HG03457 (cell line): Measurements from ENCODE around the gene BCDIN3D.

Experiments
- ATAC-seq: cut with Tn5 transposase; IDR thresholded peaks from one replicate; pipeline ENCODE4 v1.9.1; 2021; ENCODE audit warnings: moderate number of reproducible peaks; ENCODE audit not compliant: unreplicated experiment

The BCDIN3D gene

DNA sequence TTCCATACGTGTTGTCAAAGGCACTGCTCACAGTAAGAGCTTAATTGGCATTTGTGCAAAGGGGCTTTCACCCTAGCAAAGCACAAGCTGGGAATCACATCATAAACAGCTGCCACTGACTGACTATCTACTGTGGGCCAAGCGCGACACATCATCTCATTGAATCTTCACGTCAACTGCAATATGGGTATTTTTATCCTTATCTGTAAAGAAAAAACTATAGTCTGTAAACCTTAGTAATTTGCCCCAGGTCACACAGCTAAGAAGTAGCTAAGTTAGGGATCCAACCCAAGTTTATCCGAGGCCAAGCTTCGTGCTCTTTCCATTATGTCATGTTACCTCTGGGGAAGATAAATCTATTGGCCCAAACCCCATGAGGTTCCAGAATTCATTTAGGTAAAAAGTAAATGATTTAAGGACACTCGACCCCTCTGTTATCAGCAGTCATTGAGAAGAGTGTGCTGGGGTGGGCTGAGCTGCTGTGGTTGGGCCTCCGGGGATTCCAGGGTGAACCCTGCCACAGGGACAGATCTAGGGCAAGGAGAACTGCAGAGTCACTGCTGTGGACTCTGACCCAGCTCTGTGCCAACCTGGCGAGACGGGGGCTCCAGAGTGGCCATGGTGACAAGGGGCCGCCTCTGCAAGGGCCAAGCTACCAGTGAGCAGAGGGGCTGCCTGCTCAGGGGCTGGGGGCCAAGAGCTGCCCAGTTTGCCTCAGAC is 42.3 kb downstream of the BCDIN3D start:
- no peak for ATAC-seq

DNA sequence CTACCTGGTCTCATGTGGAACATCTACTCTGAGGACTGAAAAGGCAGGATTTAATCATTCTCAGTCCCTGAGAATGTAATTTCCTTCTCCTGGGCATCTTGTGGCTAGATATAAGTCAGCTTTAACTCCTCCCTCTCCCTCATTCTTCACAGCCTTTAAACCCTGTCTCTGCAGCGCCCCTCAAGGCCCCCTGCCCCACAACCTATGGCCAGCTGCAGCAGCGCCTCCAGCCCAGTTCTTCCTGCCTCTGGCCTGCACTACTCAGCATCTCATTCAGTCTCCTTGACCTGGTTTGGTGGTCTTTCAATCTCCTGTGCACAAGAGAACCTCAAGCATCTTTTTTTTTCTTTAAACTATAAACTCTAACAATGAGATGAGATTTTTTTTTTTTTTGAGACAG is 44.0 kb downstream of the BCDIN3D start:
- ATAC-seq, result no peak

DNA sequence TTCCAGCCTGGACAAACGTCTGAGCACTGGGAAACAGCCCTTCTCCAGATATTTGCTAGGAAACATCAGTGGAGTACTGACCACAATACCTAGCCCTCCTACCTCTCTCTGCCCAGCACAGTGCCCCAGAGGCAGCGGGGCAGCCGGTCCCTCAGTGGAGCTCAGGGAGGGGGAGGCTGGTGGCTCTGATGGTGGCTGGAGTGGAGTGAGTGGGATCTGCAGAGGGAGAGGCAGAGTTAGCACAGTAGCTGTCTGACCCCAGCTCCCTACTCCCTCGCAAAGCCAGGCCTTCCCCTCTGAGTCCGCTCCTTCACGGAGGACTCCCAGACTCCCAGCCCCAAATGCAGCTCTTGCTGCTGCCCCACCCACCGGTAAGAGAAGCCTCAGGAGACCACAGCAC is 44.7 kb downstream of the BCDIN3D start:
- no peak for ATAC-seq

DNA sequence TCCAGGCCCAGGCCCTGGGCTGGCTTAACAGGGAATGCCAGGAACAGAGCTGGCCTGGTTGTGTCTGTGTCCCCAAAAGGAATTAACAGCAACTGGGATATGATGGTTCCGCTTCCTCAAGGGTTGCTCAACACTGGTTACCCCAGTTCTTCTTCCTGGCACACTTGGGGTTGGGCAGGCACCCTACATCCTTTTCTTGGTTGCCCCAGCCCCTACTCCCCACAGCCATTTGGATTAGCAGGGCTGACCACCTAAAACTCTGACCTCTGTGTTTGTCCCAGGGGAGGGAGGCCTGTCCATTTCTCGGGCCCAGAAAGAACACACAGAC is 45.5 kb downstream of the BCDIN3D start:
- ATAC-seq, result no peak

DNA sequence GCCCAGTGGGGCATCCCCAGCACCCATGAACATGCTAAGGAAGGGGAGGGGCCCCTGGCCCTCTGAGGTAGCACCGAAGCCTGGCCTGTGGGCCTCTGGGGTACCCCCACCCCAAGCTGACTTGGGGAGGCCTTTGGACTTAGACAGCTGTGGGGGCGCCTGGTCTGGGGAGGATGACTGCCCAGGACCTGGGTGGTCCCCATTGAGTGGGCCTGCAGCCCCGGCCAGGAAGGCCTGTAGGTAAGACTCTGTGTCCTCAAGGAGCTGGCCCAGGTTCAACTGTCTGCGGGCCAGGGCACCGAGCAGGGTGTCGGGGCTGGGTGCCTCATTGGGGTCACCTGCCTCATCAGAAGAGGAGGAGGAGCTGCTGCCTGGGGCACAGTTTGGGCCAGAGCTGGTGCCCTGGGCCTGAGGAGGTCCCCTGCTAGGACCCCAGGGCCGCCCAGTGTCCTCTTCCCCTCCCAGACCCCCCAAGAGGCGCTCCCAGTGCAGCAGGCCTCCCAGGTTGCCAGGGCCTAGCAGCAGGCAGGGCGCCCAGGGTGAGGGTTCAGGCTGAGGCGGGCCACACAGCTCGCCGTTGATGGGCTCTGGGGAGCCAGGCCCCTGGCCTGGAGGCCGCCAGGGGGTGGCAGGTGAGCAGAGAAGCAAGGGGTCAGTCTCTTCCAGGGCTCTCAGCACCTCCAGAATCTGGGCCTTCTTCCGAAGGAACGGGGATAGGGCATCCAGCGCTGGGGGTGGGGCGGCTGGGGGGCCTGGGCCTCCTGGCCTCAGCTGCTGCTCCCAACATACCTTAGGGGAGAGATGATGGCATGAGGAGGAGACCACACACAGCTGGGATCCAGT is 46.1 kb downstream of the BCDIN3D start:
- no peak for ATAC-seq

DNA sequence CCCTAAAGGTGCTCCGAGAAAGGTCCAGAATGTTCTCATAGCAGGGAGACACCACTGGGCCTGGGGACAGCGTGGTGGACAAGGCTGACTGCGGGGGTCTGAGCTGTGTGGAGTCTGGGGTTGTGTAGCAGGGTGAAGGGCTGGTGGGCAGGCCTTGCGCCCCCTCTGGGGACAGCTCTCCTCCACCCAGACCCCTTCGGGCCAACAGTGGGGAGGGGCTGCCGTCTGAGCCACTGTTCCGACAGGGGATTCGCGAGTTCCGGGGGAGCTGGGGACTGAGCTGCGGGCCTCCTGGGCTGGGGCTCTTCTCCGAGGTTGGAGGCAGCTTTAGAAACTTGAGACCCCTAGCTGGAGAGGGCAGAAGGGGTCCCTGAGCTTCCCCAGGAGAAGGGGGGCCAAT is 46.8 kb downstream of the BCDIN3D start:
- ATAC-seq, result no peak

DNA sequence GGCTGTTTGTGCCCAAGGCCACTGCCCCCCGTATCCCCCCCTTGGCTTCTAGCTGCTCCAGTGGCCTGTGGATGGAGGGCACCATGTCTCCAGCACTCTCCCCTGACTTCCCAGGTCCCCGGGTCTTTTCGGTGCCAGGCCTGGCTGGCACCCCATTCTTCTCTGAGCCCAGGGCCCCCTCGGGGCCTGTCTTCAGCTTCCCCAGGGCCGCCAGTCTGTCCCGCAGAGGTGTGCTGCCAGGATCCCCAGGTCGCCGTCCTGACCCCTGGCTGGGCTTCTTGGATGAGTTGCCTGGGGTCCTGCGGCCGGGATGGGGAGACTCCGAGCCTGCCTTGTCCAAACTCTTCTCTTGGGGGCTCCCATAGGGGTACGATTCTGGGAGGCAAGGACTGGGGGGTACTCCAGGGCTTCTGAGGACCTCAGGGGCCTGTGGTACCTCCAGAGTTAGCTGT is 47.2 kb downstream of the BCDIN3D start:
- ATAC-seq, result no peak

DNA sequence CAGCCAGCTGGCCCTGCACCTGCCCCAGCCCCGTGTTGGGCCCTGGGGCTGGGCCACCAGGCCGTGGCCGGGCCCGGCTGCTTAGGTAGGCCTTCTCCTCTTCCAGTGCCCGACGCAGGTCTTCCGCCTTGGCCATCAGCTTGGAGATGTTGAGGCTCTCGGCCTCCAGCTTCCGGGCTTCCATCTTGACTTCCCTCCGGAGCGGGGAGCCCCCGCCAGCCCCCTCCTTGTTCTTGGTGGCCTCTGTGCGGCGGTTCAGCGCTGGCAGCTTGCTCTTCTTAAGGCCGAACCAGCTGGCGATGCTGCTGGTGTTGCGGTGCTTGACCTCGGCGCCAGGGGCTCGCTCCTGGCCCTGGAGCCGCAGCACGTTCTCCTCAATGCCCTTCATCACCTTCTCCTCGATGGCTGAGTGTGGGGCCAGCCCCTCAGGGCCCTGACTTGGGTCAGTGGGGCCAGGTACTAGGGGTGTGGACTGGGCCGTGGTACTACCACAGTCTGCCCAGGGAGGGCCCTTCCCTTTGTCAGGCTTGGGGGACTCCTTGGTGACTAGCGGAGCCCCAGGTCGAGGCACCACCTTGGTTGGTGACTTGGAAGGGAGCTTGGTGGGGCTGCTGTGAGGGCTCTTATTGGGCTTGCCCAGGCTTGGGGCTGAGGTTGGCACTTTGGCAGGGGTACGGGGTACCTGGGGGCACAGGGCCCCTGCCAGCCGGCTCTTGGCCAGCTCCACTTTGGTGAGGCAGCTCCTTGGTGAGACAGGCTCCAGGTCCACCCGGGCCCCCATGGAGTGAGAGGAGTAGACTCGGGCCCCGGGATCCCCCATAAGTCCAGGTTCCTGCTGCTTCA is 47.9 kb downstream of the BCDIN3D start:
- no peak for ATAC-seq

DNA sequence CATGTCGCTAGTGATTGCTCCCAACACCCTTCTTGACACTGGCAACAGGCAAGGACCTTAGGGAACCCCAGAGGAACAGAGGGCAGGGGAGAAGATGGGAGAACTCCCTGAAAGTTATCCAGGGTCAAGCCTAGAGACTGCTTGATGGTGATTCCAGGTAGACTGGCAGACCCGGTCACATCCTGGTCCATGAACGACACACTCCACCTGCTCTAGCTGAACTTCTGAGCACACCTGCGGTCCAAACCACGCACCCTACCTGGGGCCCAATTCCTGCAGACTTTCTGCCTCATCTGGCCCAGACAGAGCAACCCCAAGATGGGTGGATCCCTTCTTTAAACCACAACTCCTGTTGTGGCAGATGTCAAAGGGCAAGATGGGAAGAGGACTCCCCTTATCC is 48.9 kb downstream of the BCDIN3D start:
- no peak for ATAC-seq

DNA sequence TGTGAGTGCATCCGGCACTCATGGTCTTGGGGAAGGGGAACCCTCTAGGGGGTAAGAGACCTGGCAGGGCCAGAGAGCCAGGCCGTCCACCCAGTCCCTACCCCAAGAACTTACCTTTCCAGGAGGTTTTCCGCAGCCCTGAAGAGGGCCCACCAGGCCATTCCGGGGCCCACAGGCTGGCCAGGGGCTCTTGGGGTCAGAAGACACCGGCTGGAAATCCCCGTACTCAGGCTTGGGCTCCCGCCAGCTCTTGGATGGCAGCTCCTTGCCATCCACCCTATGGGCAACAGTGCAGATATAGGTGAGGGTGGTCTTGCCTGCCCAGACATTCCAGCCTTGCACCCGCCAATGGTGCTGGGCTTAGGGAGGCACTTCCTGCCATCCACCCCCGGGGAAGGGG is 49.3 kb downstream of the BCDIN3D start:
- ATAC-seq, result no peak

DNA sequence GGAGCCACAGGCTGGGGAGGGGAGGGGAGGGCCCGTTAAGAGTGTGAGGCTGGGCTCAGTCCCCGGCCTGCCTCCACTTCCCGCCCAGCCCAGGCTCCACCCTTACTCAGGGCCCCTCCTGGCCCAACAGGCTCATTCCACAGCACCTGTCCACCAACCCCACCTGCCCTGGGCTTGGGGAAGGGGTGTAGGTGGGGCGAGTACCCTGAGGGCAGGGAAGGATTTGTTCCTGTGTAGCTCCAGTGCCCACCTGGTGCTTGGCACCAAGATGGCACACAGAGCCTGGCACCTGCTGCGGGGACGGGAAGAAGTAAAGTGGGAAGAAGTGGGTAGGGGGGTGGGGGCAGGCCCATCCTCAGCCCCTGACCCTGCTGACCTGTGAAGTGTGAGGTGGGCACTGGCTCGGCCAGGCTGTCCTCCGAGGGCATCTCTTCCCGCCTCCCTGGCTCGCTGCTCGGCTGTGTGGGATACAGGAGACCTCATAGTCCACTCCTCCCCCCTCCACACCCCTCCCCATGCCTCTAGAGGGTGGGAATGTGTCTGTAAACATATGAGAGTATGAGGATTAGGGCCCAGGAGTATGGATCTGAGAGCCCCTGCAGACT is 49.8 kb downstream of the BCDIN3D start:
- ATAC-seq, result no peak

DNA sequence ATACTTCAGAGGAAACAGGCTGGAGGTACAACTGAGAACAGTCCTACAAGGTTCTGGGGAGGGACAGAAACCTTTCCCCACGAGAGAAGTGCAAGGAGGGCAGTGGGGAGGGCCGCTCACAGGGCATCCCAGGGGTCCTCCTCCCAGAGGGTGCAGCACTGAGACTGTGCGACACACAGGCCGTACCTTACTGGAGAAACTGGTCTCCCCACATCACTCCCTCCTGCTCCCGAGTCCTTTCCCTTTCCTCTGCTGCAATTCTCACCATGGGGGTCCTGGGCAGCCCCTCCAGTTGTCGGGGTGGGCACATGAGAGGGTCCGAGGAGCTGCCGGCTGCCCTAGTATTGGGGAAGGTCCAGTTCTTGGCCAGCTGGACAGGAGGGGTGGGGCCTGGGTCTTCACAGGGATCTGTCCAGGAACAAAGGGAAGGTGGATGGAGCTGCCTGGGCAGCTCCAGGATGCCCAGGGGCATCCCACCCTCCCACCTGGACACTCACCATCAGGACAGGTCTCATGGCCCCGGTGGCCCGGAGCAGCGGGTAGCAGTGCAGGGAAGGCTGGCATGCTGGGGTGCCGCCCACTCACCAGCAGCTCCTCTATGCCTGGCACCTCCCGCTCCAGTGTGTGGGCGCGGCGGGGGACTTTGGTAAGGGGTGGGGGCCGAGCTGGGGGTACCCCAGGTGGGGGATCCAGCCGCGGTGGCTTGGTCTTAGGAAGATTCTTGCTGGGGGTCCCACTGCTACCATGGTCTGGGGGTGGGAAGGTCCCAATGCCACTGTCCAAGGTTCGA is 50.5 kb downstream of the BCDIN3D start:
- no peak for ATAC-seq

DNA sequence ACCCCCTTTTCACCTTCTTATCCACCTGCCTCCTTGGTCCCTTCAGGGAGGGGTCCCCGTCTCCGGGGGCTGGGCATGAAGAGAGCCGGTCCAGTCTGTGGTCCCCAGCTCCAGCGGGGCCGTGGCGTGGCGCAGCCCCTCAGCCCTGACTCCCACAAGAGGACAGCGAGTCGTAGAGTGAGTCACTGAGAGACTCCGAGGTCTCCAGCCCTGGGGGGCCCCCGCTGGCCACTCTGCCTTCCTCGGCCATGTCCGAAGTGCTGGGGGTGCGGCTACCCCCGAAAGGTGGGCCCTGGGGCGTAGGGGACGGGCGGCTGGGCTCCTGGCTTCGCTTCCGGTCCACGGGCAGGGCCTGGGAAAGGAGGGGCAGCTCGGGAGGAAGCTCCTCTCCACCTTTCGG is 51.2 kb downstream of the BCDIN3D start:
- no peak for ATAC-seq

DNA sequence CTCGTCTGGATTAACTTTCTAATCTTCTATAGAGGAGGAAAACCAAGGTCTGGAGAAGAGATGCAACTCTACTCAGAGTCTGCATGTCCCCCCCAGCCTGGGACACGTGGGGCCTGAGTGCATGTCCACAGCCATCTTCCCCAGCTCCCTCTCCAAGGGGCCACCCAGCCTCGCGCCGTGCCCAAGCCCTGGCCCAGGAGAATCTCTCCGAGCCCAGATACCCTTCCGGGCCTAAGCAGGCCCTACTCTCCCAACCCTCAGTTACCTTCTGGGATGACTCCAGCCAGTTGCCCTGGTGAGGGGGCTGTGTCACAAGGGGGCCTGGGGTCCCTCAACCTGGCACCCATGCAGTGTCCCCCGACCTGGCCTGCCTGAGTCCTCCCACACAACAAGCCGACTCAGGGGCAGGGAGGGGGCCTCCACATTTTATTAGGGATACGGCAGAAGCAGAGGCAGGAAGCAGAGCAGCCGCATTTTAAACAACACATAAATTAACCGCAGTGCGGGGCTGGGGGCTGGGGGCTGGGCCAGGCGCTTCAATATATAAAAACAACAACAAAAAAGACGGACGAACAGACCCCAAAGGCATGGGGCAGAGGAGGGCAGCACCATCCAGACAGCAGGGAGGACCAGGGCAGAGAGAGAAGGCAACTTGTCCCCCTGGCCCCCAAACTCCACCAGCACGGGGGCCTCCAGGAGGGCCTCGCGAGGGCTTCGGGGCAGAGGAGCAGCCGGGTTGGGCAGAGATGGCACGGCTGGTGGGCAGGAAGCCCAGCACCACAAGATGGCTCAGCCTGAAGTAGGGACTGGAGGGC is 52.0 kb downstream of the BCDIN3D start:
- no peak for ATAC-seq

DNA sequence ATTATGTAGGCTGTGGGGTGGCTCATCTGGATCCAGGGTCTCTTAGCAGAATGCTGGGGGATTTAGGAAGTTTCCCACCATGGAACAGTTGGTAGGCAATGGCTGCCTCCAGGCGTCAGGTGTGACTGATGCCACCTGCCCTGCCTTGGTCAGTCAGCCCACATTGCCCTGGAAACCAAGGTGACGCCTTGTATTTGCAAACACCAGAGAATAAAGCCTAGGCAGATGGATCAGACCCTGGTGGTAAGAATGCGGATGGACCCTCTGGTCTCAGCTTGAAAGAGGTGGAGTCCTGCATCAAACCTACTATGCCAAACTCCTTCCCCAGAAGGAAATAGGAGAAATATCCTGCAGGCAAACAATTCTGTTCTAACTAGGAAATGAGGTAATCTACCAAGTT is 52.9 kb downstream of the BCDIN3D start:
- no peak for ATAC-seq

DNA sequence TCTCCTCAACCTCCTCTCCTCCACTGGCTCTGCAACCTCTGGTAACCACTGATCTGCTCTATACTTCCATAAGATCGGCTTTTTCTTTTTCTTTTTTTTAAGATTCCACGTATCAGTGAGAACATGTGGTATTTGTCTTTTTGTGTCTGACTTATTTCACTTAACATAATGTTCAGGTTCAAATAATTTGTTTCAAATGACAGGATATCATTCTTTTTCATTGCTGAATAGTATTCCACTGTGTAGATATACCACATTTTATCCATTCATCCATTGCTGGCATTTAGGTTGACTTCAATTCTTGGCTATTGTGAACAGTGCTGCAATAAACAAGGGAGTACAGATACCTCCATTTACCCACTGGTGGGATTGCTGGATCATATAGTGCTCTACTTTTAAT is 55.2 kb downstream of the BCDIN3D start:
- no peak for ATAC-seq
